HCT116 (cell line): ENCODE measurements around the gene NARF. TPM values are rescaled to one million over a fixed set of nuclear protein-coding genes. Genes with fewer than 3 reads are reported as not detected.

ENCODE experiments used
- ATAC-seq: fragments of 200-7000 bp; cut with Tn5 transposase; 2 replicates; pipeline ENCODE4 v1.9.1; 2020; ENCODE audit warnings: mild to moderate bottlenecking, moderate library complexity
- BruUV-seq: library from RNA; stranded (reverse); fragments of 400-500 nt; replicated peaks from 2 replicates; lab custom pipeline; 2021; lab: Mats Ljungman, UMichigan
- CTCF ChIA-PET: fragments of 300-600 bp; sonication (Branson Sonifier 250); formaldehyde crosslinking; loops from one replicate; lab custom pipeline; 2021; ENCODE audit warnings: antibody characterized with exemption; lab: Charles Lee
- POLR2A ChIA-PET: fragments of 300-600, 350-600 bp; sonication (Branson Sonifier 250); formaldehyde crosslinking; loops from one replicate; lab custom pipeline; 2021; ENCODE audit warnings: antibody characterized with exemption; lab: Charles Lee
- RAD21 ChIA-PET, 2 experiments: fragments of 300-600 bp; sonication (Branson Sonifier 250); formaldehyde crosslinking; loops; one replicate each; lab custom pipeline; 2023; ENCODE audit warnings: low total read pairs in 2 of 2; ENCODE audit not compliant: uncharacterized antibody in 2 of 2, unreplicated experiment in 2 of 2, low non-redundant PET in 1 of 2; lab: Charles Lee
- DNase-seq: peaks from one replicate; pipeline ENCODE4 v3.0.0-alpha.2; 2010; ENCODE audit warnings: low read depth, low spot score
- H2AFZ ChIP-seq: fragments of 200-600 bp; shearing (Covaris generic), sonication (generic); 2 replicates; pipeline ENCODE4 v1.6.1; 2017; ENCODE audit warnings: low read depth, mixed run types, mixed read lengths, antibody characterized with exemption, low read length; ENCODE audit not compliant: poor library complexity, severe bottlenecking
- H3K27ac ChIP-seq: 2 replicates; pipeline ENCODE4 v1.5.1; 2012; ENCODE audit warnings: low read depth, low read length
- H3K27me3 ChIP-seq: fragments of 200-600 bp; sonication (generic); 2 replicates; pipeline ENCODE4 v1.6.1; 2016; ENCODE audit warnings: mixed run types, low read length, mixed read lengths; ENCODE audit not compliant: insufficient read depth
- H3K36me3 ChIP-seq, 2 experiments: fragments of 200-500 bp in 1 of 2; fragments of 200-600 bp in 1 of 2; sonication (Bioruptor generic) in 1 of 2; sonication (generic) in 1 of 2; 2 replicates each; pipeline versions ENCODE4 v1.5.1 to v1.6.1; 2014 to 2016; ENCODE audit warnings: low read length in 2 of 2, inconsistent platforms in 1 of 2, mixed read lengths in 1 of 2, mixed run types in 1 of 2; ENCODE audit not compliant: insufficient read depth in 2 of 2, control insufficient read depth in 1 of 2
- H3K4me1 ChIP-seq, 2 experiments: fragments of 200-600 bp in 1 of 2; sonication (generic) in 1 of 2; 2 replicates each; pipeline versions ENCODE4 v1.5.1 to v1.6.1; 2012 to 2017; ENCODE audit warnings: low read length in 2 of 2, inconsistent platforms in 1 of 2, mild to moderate bottlenecking in 1 of 2, mixed read lengths in 1 of 2, mixed run types in 1 of 2, moderate library complexity in 1 of 2; ENCODE audit not compliant: insufficient read depth in 2 of 2, control insufficient read depth in 1 of 2
- H3K4me2 ChIP-seq: fragments of 200-600 bp; sonication (generic); 2 replicates; pipeline ENCODE4 v1.6.1; 2017; ENCODE audit warnings: mixed run types, low read length, mixed read lengths
- H3K4me3 ChIP-seq, 2 experiments: fragments of 200-600 bp in 1 of 2; sonication (generic) in 1 of 2; replicated peaks in 1 of 2; 2 replicates each; pipeline ENCODE4 v1.5.1; 2011 to 2016; ENCODE audit warnings: low read length in 2 of 2, control low read depth in 1 of 2, low read depth in 1 of 2, mild to moderate bottlenecking in 1 of 2, mixed read lengths in 1 of 2, mixed run types in 1 of 2
- H3K79me2 ChIP-seq: fragments of 200-600 bp; sonication (generic); 2 replicates; pipeline ENCODE4 v1.6.1; 2017; ENCODE audit warnings: mild to moderate bottlenecking, mixed run types, low read length, moderate library complexity, mixed read lengths; ENCODE audit not compliant: insufficient read depth
- H3K9ac ChIP-seq: fragments of 200-600 bp; sonication (generic); 2 replicates; pipeline ENCODE4 v1.6.1; 2016; ENCODE audit warnings: low read length, mixed read lengths
- H3K9me2 ChIP-seq: fragments of 200-600 bp; sonication (generic), shearing (Covaris generic); 2 replicates; pipeline ENCODE4 v1.6.1; 2017; ENCODE audit warnings: mixed run types, mild to moderate bottlenecking, moderate library complexity; ENCODE audit not compliant: insufficient read depth
- H3K9me3 ChIP-seq, 2 experiments: fragments of 200-500 bp in 1 of 2; fragments of 200-600 bp in 1 of 2; sonication (Bioruptor generic) in 1 of 2; sonication (generic) in 1 of 2; 2 replicates each; pipeline ENCODE4 v1.6.1; 2014 to 2017; ENCODE audit warnings: low read length in 2 of 2, mixed read lengths in 2 of 2, inconsistent platforms in 1 of 2, low read depth in 1 of 2, mild to moderate bottlenecking in 1 of 2, mixed run types in 1 of 2, moderate library complexity in 1 of 2; ENCODE audit not compliant: control insufficient read depth in 1 of 2, insufficient read depth in 1 of 2
- H4K20me1 ChIP-seq: fragments of 200-600 bp; sonication (generic), shearing (Covaris generic); 2 replicates; pipeline ENCODE4 v1.6.1; 2017; ENCODE audit warnings: mixed run types, mild to moderate bottlenecking, moderate library complexity; ENCODE audit not compliant: insufficient read depth
- ATF3 ChIP-seq: IDR thresholded peaks from 2 replicates; pipeline ENCODE4 v1.6.1; 2012
- CEBPB ChIP-seq: IDR thresholded peaks from 2 replicates; pipeline ENCODE4 v1.6.1; 2012; ENCODE audit warnings: low read depth
- ELF1 ChIP-seq: IDR thresholded peaks from 2 replicates; pipeline ENCODE4 v1.6.1; 2012; ENCODE audit warnings: low read depth, borderline replicate concordance
- EZH2 ChIP-seq: fragments of 200-600 bp; sonication (generic); IDR thresholded peaks from 2 replicates; pipeline ENCODE4 v1.6.1; 2017; ENCODE audit warnings: antibody characterized with exemption, mixed run types
- EZH2phosphoT487 ChIP-seq: fragments of 200-600 bp; IDR thresholded peaks from 2 replicates; pipeline ENCODE4 v1.6.1; 2018; ENCODE audit warnings: antibody characterized with exemption, borderline replicate concordance
- FOSL1 ChIP-seq: IDR thresholded peaks from 2 replicates; pipeline ENCODE4 v1.6.1; 2012; ENCODE audit warnings: low read depth
- JUND ChIP-seq: IDR thresholded peaks from 2 replicates; pipeline ENCODE4 v1.6.1; 2012
- POLR2AphosphoS5 ChIP-seq: IDR thresholded peaks from 2 replicates; pipeline ENCODE4 v1.6.1; 2011; ENCODE audit warnings: mild to moderate bottlenecking, low read depth, low read length, moderate library complexity
- RAD21 ChIP-seq: IDR thresholded peaks from 2 replicates; pipeline ENCODE4 v1.6.1; 2012; ENCODE audit warnings: low read depth, mild to moderate bottlenecking
- REST ChIP-seq: IDR thresholded peaks from 2 replicates; pipeline ENCODE4 v1.6.1; 2012; ENCODE audit warnings: low read depth
- SP1 ChIP-seq: IDR thresholded peaks from 2 replicates; pipeline ENCODE4 v1.6.1; 2012; ENCODE audit warnings: low read depth
- TCF7L2 ChIP-seq: IDR thresholded peaks from 2 replicates; pipeline ENCODE4 v1.7.0; 2011; ENCODE audit warnings: borderline replicate concordance, inconsistent platforms; ENCODE audit not compliant: insufficient read depth, insufficient read length; ENCODE audit errors: extremely low read depth
- intact Hi-C: fragments of 100-400 bp; cut with micrococcal nuclease; formaldehyde crosslinking; loops from 2 replicates; pipeline ENCODE4 v1.10.0; 2022
- total RNA-seq: library from RNA; stranded (reverse); gene quantifications from one replicate; pipeline ENCODE4 v1.2.1, GENCODE V29; 2021; ENCODE audit not compliant: unreplicated experiment
- TF ChIP-seq, protein P1 (sequence below): IDR thresholded peaks from 2 replicates; pipeline ENCODE4 v1.6.1; 2011; ENCODE audit warnings: mild to moderate bottlenecking, low read length, moderate library complexity; ENCODE audit not compliant: insufficient replicate concordance; ENCODE audit errors: extremely low read depth
- TF ChIP-seq, protein P2 (sequence below): IDR thresholded peaks from 2 replicates; pipeline ENCODE4 v1.6.1; 2012

Gene NARF
- total RNA-seq, 1 experiment from 2014 or later = 91.8 TPM

DNA sequence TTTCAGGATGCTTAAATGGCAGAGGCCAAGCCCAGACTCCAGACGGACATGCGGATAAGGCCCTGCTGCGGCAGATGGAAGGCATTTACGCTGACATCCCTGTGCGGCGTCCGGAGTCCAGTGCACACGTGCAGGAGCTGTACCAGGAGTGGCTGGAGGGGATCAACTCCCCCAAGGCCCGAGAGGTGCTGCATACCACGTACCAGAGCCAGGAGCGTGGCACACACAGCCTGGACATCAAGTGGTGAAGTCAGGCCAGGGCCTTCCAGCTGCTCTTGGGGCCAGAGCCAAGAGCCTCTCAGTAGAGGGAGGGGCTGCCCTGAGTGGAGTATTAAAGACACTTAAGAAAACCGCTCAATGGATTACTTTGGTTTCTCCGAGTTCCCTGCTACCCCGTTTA is 29.4 kb downstream of the NARF start:
- no peaks in the 10 kb centered on the region for H3K9me3 ChIP-seq
- RAD21 ChIA-PET = no interaction called here
- TF ChIP-seq SP1 (no peak), EZH2phosphoT487 (no peak), POLR2AphosphoS5 (no peak)

GRCh38 chr17:82489117-82489516 is 30.6 kb downstream of the NARF start:
- no TSS peak for BruUV-seq
- DNase-seq (no peak), ATAC-seq (no peak)
- Histone ChIP-seq H3K9ac (no peak overlapping the region), H2AFZ (no peak overlapping the region), H3K4me3 (no peak overlapping the region), H3K27ac (no peak overlapping the region), H3K9me3 (no peaks in the 10 kb centered on the region), H3K4me2 (no peak overlapping the region), H3K4me1 (peaks cover 18 to 20% of the 10 kb centered on the region in 2 experiments), H3K79me2 (no peaks in the 10 kb centered on the region), H3K27me3 (no peaks in the 10 kb centered on the region), H4K20me1 (no peaks in the 10 kb centered on the region), H3K36me3 (peaks cover 16 to 19% of the 10 kb centered on the region in 2 experiments; a peak in 2 of 4 replicates), H3K9me2 (no peaks in the 10 kb centered on the region)
- intact Hi-C loops = no loop called here
- TF ChIP-seq ATF3 (no peak), CEBPB (no peak), ELF1 (no peak), RAD21 (no peak), REST (no peak), SP1 (no peak), TCF7L2 (no peak), EZH2 (no peak), FOSL1 (no peak), JUND (no peak)
- TF ChIP-seq, protein P1, sequence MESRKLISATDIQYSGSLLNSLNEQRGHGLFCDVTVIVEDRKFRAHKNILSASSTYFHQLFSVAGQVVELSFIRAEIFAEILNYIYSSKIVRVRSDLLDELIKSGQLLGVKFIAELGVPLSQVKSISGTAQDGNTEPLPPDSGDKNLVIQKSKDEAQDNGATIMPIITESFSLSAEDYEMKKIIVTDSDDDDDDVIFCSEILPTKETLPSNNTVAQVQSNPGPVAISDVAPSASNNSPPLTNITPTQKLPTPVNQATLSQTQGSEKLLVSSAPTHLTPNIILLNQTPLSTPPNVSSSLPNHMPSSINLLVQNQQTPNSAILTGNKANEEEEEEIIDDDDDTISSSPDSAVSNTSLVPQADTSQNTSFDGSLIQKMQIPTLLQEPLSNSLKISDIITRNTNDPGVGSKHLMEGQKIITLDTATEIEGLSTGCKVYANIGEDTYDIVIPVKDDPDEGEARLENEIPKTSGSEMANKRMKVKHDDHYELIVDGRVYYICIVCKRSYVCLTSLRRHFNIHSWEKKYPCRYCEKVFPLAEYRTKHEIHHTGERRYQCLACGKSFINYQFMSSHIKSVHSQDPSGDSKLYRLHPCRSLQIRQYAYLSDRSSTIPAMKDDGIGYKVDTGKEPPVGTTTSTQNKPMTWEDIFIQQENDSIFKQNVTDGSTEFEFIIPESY = no peak
- TF ChIP-seq, protein P2, sequence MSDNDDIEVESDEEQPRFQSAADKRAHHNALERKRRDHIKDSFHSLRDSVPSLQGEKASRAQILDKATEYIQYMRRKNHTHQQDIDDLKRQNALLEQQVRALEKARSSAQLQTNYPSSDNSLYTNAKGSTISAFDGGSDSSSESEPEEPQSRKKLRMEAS = no peak
- RAD21 ChIA-PET = no interaction called here
- POLR2A ChIA-PET = no interaction called here
- CTCF ChIA-PET = no interaction called here

More for the DNA sequence above, 29.4 kb downstream of the NARF start:
- no TSS peak for BruUV-seq
- Histone ChIP-seq H3K27me3 (no peaks in the 10 kb centered on the region), H4K20me1 (no peaks in the 10 kb centered on the region), H3K4me1 (peaks cover 6 to 8% of the 10 kb centered on the region in 2 experiments), H3K9ac (no peak overlapping the region), H3K9me2 (no peaks in the 10 kb centered on the region), H3K4me2 (no peak overlapping the region), H3K27ac (no peak overlapping the region), H3K4me3 (no peak overlapping the region), H3K79me2 (no peaks in the 10 kb centered on the region), H3K36me3 (peaks cover 25 to 30% of the 10 kb centered on the region in 2 experiments; a peak in 3 of 4 replicates), H2AFZ (no peak overlapping the region)
- ATAC-seq (no peak), DNase-seq (no peak)
- CTCF ChIA-PET = no interaction called here
- POLR2A ChIA-PET = no interaction called here
- intact Hi-C loops = no loop called here
